GM10266 (cell line): ENCODE data around the gene RAB40A.

Experiments used
- DNase-seq: peaks from one replicate; pipeline ENCODE4 v3.0.0; 2012; ENCODE audit errors: extremely low spot score
- CTCF ChIP-seq: IDR thresholded peaks from 2 replicates; pipeline ENCODE4 v1.5.1; 2012; ENCODE audit warnings: mild to moderate bottlenecking, low read depth; ENCODE audit not compliant: control insufficient read depth, insufficient read depth; ENCODE audit errors: missing control alignments

The RAB40A gene

DNA sequence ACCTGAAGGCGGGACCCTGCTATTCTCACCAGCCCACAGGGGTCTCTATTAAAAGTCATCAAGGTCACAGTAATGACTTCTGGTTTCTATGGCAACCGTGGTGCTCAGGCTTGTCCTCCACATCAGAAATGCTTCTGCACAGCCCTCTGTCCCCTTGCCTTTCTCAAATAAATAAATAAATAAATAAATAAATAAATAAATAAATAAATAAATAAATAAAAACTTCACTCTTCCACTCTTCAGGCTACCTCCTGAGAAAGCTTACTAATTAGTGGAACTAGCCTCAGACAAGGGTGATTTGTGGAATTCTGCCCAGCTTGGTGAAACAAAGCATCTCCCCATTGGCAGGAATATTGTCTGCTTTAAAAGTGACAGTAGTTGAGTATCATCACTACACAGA, 5.5 kb upstream of the RAB40A start:
- DNase-seq = no peak
- no peak for TF ChIP-seq CTCF

- DNase-seq = no peak
- TF ChIP-seq CTCF = no peak
Observed at GRCh38 chrX:103523605-103524004, 4.3 kb upstream of the RAB40A start.

DNA sequence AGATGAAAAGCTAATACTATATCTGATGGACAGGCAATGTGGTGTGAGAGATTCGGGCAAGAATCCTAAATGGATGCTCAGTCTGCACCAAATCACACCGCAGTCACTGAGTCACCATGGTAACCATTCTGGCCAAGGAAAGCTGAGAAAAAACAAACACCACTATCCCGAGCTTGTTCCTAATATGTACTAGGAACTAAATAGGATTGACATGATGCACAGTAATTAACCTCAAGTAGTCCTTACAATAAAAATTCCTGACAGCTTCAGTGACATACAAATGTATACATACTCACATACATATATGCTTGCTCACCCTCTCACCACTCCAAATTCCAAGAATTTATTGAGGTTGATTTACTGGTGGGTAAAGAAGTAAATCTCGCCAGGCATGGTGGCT, 1.1 kb upstream of the RAB40A start:
- no peak for DNase-seq
- TF ChIP-seq CTCF = no peak

DNA sequence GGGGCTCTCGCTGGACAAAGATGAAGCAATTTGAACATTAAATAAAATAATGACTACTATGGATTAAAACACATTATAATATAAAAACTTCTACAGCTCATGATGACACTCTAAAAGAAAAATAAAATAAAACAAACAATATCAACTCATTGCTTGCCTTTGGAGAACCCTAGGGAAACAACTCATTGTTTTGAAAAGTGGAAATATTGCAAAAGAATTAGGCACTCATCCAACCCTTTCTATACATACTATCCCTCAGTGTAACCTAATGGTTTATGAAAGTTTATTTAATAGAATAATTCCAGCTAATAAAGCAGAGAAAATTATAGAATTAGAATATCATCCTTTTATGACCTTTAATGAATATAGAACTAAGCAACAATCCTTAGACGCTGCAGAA, 718 bp downstream of the RAB40A start:
- TF ChIP-seq CTCF = no peak
- no peak for DNase-seq

DNA sequence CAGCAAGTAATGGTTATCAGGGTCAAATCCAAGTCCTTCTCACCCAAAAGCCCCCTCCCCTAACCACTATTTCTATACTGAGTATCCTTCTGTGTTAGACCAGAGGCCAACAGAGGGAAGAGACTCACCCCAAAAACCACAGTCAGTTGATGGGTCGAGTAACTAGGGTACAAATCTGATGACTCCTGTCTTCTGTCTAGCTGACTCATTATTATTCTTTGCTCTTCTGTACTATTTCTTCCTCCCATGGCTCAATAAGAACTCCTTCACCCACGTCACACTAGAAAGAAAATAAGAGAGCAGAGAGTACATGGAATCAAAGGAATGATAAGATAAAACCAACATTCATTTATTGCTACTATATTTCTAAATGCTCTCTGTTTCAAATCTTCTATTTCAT, 2.0 kb downstream of the RAB40A start:
- TF ChIP-seq CTCF = no peak
- no peak for DNase-seq

- no peak for DNase-seq
- TF ChIP-seq CTCF = no peak
Observed at GRCh38 chrX:103513476-103514108, 5.7 kb downstream of the RAB40A start.

DNA sequence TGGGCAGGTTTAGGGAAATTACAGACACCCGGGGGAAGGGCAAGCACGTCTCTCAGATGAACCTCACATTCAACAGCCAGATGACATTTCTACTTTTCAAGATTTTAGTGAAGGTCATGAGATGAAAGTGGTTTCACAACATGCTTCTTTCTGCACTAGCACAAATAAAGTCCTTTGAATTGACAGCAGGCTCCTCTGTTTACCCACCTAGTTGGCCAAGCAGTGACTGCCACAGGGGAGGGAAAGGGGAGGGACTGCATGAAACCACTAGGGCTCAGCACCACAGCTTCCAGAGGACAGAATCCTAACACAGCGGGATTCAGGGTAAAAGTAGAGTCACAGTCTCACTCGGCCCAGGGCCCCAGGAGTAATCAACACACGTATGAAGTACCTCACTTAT, 6.2 kb downstream of the RAB40A start:
- DNase-seq = no peak

More for the DNA sequence above, 6.2 kb downstream of the RAB40A start:
- no peak for TF ChIP-seq CTCF
